ENCODE measurements around the gene RAC3.

The RAC3 gene

DNA sequence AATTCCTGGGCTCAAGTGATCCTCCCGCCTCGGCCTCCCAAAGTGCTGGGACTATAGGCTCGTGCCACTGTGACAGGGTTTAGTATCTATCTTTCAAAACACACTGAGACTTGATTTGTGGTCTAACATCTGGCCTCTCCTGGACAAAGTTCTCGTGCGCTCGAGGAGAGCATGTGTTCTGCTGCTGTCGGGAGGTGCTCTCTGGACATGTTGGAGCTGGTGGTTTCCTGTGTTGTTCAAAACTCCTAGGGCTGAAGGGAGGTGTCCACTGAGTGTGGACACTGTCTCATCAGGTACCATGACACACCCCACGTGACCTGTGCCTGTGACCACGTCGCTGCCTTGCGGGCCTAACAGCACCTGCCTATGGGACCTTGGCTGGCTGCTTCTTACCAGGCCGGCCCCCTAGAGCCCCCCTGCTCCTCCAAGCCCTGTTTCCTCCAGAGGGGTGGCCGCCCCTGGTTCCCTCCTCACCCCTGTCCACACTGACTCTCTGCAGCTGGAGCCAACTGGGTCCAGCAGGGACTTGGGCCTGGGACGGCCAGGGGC is 14.5 kb downstream of the RAC3 start:
- no peak for DNase-seq

GRCh38 chr17:82046903-82047302 is 15.4 kb downstream of the RAC3 start:
- DNase-seq: no peak

- DNase-seq: peak in 1 of 5 donors; percentile 1
Measured at GRCh38 chr17:82047379-82047778, 15.9 kb downstream of the RAC3 start.

GRCh38 chr17:82047914-82048570 is 16.6 kb downstream of the RAC3 start:
- DNase-seq: peak in 1 of 5 donors; percentile 1

GRCh38 chr17:82048571-82048971 is 17.1 kb downstream of the RAC3 start:
- no peak for DNase-seq

GRCh38 chr17:82049106-82049505 is 17.6 kb downstream of the RAC3 start:
- no peak for DNase-seq

DNA sequence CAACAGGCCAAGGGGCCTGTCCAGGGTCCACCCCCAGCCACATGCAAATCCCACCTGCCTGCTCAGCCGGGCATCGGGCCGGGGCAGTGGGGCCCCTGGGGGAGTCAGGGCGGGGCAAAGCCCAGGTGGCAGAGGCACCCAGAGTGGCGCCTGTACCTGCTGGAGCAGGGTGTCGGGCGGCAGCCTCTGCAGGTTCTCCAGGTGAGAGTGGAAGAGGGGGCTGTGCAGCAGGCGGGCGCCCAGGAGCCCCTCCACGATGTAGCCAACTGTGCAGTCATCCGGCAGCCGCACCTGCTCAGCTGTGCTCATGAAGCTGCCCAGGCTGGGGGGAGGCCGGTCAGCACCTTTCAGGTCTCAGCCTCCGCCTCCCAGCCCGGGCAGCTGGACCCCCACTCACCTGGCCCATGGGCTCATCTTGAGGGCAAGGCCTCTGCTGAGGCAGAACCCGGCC is 18.1 kb downstream of the RAC3 start:
- peak in 1 of 5 donors; percentile 4 for DNase-seq

DNA sequence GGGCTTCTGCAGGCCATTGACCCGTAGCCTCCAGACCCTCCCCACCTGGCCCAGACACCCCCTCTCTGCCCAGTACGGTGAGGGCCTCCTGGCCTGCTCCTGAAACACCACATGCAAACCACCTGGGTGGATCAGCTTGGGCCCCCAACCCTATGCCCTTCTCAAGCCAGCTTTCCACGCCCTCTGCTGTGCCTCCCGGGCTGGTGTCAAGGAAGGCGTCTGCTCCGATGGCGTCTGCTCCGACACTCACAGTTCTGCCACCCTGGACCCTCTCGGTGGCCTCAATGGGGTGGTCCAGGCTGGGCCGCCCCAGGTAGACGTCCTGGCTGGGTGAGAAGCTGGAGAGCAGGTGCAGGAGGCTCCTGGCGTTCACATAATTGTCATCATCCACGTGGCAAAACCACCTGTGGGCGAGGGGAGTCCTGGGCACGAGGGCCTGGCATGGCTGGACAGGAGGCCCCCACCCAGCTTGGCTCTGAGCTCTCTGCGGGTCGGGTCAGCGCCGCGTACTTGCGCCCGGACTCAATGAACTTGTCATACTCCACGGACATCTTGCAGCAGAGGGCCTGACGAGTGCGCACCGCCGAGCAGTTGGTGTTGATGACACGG is 18.8 kb downstream of the RAC3 start:
- DNase-seq: peak in 1 of 5 donors; percentile 5

- DNase-seq: peak in 1 of 5 donors; percentile 5
Measured at GRCh38 chr17:82050761-82051641, 19.5 kb downstream of the RAC3 start.

DNA sequence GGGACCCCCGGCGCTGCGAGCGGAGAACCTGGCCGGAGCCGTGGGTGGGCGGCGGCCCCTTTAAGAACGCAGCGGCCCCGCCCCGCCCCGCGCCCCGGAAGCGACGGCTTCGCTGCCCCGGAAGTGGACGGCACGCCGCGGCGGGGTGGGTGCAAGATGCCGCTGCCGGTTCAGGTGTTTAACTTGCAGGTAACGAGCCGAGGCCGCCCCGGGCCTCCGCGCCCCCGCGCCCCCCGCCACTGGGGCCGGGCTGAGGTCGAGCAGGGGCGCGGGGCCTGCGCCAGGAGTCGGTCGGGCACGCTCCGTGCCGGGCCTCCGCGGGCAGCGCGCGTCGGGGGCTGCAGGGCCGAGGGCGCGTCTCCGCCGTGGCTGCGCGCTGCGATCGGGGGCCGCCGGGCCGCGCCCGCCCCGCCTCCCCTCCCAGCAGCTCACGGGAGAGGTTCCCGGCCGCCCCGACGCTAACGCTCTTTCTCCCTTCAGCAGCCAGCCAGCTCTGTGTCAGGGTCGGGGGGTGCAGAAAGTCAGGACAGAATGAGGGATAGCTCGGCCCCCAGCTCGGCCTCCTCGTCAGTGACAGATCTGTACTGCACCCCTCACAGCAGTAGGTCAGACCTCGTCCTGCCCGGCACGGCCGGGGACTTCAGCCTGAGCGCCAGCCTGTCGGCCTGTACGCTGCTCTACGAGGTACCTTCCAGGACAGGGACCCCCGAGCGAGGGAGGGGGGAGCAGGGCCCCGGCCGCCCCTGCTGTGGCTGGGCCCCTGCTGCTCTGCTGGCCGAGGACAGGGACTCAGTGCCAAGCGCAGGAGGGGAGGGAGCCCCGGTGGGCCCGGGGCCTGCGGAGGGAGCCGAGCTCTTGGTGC is 20.5 kb downstream of the RAC3 start, which contains the start of the genes GPS1 and RFNG:
Gene GPS1 (plus strand): TSS at position 123 of the 862 bp plus-strand sequence. CDS start 34 bp downstream, at position 157.
Gene RFNG (minus strand): TSS at position 36 of the 862 bp plus-strand sequence. CDS start 45 bp downstream, outside the sequence.
- peak; percentile 62 to 82 (median 74) for DNase-seq

- no peak for DNase-seq
Measured at GRCh38 chr17:82052638-82053059, 21.2 kb downstream of the RAC3 start.

- DNase-seq: no peak
Measured at GRCh38 chr17:82053130-82053529, 21.7 kb downstream of the RAC3 start.

DNA sequence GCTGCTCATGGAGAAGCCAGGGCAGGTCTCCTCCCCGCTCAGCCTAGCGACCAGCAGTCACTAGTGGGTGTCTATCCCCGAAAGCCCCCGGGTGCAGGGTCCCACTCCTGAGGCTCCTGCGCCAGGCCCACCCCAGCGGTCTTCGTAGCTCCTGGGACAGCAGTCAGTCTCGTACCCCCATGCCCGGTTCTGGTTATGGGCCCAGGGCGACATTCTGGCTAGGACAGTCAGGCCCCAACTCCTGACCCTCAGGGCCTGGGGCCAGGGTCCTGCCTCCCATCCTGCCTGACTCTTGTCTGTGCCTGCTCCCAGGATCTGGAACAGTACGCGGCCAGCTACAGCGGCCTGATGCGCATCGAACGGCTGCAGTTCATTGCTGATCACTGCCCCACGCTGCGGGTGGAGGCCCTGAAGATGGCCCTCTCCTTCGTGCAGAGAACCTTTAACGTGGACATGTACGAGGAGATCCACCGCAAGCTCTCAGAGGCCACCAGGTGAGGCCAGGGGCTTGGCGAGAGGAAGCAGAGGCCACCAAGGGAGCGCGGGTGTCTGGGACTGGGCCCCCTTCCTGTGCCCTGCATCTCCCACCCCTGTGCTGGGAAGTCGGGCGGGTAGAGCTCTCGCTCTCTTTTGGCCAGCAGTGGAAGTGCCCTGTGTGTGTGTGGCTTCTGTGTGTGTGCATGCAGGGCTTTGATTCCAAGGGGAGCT is 22.2 kb downstream of the RAC3 start:
- DNase-seq: no peak

- no peak for DNase-seq
Measured at GRCh38 chr17:82054351-82055022, 23.0 kb downstream of the RAC3 start.

GRCh38 chr17:82055023-82055964 is 23.8 kb downstream of the RAC3 start:
- no peak for DNase-seq

GRCh38 chr17:82055965-82056728 is 24.7 kb downstream of the RAC3 start:
- DNase-seq: no peak

GRCh38 chr17:82056729-82057621 is 25.5 kb downstream of the RAC3 start:
- DNase-seq: no peak

All from T-helper 1 cell (primary cell).